NCI-H187 treated with DMSO at 0.1 percent for 48 hours (cell line): ENCODE results near the gene SIGLEC9.

Experiments used
- DNase-seq: peaks from one replicate; lab custom pipeline; 2025; lab: John Stamatoyannopoulos, UW

SIGLEC9 gene

GRCh38 chr19:51097166-51097738 lies 27.5 kb upstream of the SIGLEC9 start:
- no peak for DNase-seq

GRCh38 chr19:51097796-51098195 lies 26.9 kb upstream of the SIGLEC9 start:
- no peak for DNase-seq

GRCh38 chr19:51098365-51099046 lies 26.2 kb upstream of the SIGLEC9 start:
- no peak for DNase-seq

- DNase-seq: no peak
Measured at GRCh38 chr19:51099047-51099382, 25.7 kb upstream of the SIGLEC9 start.

- DNase-seq: no peak
Measured at GRCh38 chr19:51100601-51101000, 24.1 kb upstream of the SIGLEC9 start.

GRCh38 chr19:51101171-51101865 lies 23.4 kb upstream of the SIGLEC9 start:
- DNase-seq: no peak

- no peak for DNase-seq
Measured at GRCh38 chr19:51102991-51103390, 21.7 kb upstream of the SIGLEC9 start.

GRCh38 chr19:51103926-51104341 lies 20.8 kb upstream of the SIGLEC9 start:
- DNase-seq: no peak

- no peak for DNase-seq
Measured at GRCh38 chr19:51107406-51108065, 17.2 kb upstream of the SIGLEC9 start.

GRCh38 chr19:51108066-51108804 lies 16.5 kb upstream of the SIGLEC9 start, which contains the start of gene CTU1:
Gene CTU1, minus strand, starts transcription at chr19:51108409. Its CDS starts 3,840 bp downstream, at chr19:51104569.
- DNase-seq: peak; percentile 99

GRCh38 chr19:51108805-51109146 lies 15.9 kb upstream of the SIGLEC9 start:
- no peak for DNase-seq

GRCh38 chr19:51110666-51110971 lies 14.1 kb upstream of the SIGLEC9 start:
- no peak for DNase-seq

GRCh38 chr19:51111606-51112005 lies 13.1 kb upstream of the SIGLEC9 start:
- no peak for DNase-seq

GRCh38 chr19:51114087-51114729 lies 10.5 kb upstream of the SIGLEC9 start:
- DNase-seq: no peak

GRCh38 chr19:51116736-51117286 lies 7.9 kb upstream of the SIGLEC9 start:
- DNase-seq: no peak

GRCh38 chr19:51119101-51119500 lies 5.6 kb upstream of the SIGLEC9 start:
- DNase-seq: no peak

GRCh38 chr19:51119611-51120010 lies 5.1 kb upstream of the SIGLEC9 start:
- no peak for DNase-seq

GRCh38 chr19:51120160-51120559 lies 4.5 kb upstream of the SIGLEC9 start:
- DNase-seq: no peak

GRCh38 chr19:51121257-51121656 lies 3.4 kb upstream of the SIGLEC9 start:
- DNase-seq: no peak

GRCh38 chr19:51122112-51122981 lies 2.4 kb upstream of the SIGLEC9 start:
- DNase-seq: no peak

GRCh38 chr19:51123381-51123800 lies 1.3 kb upstream of the SIGLEC9 start:
- DNase-seq: no peak
